Dedifferentiated amniotic fluid mesenchymal stem cell (primary cell): Measurements from ENCODE around the gene CD164L2.

Experiments
- DNase-seq: peaks from one replicate; pipeline ENCODE4 v3.0.0-alpha.2; 2016; ENCODE audit errors: extremely low spot score

The CD164L2 gene

DNA sequence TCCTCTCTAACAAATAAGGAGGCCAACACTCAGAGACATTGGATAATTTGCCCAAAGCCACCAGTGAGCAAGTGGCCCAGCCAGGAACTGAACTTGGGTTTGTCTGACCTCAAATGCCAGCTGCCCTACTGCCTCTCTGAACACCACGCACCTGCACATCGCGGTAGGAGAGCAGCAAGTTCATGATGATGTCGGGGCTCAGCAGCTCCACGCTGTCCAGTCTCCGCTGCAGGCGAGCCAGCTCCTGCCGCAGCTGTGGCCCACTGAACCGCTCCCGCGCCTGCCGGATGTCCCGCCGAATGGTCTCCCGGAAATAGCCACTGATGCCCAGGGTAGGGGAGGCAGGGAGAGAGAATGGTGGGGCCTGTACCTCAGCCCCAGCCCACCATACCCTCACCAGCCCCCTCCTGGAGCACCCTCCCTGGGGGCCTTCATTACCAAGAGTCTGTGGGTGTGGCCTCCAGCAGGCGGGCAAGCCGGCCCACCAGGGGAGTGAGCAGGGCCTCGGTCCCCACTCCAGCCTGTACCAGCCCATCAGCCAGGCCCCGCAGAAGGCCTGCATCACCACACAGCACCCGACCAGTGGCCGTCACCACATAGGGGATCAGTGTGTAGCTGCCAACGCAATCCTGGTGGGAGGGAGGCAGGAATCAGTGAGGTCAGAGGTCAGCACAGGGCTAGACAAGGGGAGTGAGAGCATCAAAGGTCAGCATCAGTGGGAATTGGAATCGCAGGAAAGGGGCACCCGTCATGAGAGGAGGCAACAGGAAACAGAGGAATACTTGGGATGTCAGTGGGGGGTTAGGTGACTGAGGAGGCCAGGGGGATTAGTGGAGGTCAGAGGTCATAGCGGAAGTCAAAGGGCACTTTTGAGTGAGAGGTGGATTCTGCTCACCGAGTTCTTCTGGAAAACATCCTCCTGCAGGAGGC lies 19.1 kb downstream of the CD164L2 start:
- DNase-seq, result no peak

DNA sequence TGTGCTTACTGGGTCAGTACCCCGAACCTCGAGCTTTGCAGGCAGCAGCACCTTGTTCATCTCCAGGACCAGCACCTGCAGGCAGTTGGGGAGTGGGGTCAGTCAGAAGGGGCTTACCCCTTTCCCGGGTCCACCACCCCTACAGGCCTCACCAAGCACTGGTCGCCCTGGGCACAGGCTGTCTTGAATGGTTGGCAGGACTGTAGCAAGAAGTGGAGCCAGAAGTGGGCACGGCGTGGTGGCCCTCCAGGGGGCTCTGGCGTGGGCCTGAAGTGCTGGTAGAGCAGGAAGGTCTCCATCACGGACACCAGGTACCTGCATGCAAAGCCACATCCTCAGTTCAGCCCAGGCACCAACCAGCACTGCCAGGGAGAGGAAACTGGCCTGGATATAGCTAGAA lies 21.6 kb downstream of the CD164L2 start:
- DNase-seq, result no peak

DNA sequence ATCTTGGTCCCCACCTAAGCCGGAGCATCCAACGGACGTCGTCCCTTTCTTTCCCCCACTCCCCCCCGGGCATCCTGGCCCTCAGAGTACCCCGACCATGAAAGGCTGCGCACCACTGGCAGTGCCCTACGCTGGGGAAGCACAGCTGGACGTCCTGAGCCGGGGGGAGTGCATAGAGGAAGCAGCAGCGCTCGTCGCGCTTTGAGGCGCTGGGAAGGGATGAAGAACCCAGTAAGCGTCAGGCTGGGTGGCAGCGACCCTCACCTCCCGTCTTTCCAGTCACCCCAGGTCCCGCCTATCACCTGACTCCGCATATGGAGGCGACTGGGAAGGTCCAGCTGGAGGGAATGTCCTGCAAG lies 22.1 kb downstream of the CD164L2 start:
- DNase-seq, result no peak

DNA sequence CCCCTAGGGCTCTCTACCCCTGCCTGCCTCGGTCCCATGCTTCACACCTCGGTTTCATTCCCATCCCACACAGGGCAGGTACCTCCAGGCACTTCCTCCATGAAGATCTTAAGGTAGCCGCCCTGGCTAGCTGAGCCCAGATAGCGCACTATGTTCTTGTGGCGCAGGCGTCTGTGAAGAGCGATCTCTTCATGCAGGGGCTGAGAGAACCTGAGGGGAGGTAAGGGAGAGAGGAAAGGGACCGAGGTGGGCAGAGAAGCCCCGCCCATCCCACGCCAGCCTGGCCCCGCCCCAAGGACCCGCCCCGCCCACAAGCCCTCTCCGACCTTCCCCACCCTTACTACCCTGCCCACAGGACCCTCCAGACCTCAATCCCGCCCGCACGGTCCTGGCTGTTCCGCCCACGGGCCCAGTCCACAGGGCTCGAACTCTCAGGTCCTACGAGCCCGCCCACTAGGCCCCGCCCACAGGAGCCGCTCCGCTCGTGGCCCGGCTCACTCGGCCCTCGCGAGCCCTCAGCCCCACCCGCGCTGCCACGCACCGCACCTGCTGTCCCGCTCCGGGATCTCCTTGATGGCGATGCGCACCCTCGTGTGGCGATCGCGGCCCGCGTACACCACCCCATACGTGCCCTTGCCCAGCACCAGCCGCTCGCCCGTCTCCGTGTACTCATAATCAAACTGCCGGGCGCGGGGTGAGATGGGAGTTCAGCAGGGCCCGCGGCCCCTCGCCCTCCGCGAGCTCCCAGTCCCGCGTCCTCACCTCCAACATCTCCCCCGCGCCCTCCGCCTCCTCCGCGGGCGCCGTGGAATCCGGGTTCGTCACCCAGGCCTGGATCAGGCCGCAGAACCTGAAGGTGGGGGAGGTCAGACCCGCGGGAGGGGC lies 22.7 kb downstream of the CD164L2 start:
- DNase-seq, result no peak

DNA sequence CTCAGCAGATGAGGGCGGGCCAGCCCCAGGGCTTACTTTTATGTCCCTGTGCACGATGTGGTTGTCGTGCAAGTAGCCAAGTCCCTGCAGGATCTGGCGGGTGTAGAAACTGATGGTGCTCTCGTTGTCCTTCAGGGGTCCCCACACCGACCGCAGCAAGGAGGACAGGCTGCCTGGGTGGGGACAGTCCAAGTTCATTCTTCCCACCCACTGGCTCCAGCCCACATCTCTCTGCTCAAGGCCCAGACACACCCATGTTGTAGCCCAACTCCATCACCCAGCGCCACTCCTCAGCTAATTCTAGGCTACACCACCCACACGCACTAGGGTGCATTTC lies 23.3 kb downstream of the CD164L2 start:
- DNase-seq, result no peak

DNA sequence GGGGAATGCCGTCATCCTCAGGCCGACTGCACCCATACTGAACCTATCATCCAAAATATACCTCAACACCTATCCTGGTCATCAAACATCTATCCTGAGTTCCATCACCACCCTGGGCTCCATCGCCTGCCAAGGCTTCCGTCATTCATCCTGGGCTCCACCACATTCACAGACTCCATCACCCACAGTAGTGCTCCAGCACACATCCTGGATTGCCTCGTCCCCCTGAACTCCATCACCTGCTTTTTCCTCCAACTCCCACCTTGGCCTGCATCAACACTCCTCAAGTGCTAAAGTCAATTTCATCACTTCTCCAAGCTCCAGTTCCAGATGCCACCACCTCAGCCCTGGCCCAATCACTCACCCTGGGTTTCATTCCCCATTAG lies 24.2 kb downstream of the CD164L2 start:
- no peak for DNase-seq

DNA sequence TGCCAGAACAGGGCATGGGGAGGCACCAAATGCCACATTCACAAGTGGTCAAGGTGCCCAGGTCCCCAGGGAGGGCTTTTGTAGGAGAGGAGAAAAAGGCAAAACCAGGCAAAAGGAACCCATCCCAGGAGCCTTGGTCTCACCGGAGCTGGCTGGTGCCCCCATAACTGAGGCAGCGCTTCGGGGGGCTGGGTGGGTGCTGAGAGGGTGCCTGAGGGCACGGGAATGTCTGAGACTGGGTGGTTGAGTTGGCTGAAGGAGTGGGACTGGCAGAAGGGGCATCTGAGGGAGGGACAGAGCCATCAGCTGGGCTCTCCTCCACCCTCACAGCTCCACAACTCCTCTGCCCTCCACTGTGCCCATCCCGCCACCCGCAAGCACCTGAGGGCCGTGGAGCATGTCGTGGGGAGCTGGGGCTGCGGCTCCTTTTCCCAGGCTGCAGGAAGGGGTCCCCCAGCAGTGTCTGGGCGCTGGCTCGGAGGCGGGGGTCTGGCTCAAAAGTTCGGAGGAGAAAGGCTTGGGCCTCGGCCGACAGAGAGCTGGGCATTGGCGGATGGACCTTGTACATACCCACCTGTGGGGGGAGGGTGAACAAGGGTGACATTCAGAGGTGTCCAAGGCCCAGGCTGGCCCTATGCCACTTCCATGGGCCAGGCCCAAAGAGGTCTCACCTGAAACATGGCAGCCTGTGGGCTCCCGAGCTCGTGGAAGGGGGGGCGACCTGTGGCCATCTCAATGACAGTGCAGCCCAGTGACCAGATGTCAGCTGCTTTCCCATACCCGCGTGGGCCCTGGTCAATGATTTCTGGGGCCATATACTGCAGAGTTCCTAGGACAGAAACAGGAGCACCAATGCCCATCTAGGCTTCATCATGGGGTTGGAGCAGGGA lies 24.9 kb downstream of the CD164L2 start:
- no peak for DNase-seq

DNA sequence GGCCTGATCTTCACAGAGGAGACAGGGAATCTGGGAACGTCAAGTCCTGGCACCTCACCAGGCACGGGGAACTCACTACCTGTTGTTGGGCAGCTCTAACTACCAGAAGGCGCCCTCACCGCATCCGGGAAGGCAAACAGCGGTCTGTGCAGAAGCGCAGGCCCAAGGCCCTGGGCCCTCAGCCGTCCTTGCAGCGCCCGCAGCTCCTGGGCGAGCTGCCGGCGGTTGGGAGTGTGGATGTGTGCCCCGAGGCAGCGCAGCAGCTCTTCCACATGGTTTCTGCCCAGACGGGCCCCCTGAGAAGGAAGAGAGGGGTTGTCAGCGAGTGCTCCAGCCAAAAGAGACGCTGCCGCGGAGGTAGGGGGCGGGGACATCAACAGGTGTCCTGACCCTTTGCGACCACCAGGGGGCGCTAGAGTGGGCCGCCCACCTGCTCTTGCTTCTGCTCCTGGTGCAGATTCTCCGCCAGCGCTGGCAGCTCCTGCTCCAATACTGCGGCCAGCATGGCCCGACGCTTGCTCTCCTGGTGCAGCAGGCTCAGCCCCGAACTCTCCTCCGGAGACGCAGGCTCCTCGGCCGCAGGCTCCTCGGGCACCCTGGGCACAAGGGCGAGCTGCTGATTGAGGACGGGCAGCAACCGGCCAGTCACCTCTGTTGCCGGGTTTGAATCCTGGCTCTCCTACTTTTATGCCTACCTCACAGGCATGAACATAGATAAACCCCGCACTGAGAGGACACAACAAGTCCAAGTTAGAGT lies 25.7 kb downstream of the CD164L2 start:
- DNase-seq, result no peak

DNA sequence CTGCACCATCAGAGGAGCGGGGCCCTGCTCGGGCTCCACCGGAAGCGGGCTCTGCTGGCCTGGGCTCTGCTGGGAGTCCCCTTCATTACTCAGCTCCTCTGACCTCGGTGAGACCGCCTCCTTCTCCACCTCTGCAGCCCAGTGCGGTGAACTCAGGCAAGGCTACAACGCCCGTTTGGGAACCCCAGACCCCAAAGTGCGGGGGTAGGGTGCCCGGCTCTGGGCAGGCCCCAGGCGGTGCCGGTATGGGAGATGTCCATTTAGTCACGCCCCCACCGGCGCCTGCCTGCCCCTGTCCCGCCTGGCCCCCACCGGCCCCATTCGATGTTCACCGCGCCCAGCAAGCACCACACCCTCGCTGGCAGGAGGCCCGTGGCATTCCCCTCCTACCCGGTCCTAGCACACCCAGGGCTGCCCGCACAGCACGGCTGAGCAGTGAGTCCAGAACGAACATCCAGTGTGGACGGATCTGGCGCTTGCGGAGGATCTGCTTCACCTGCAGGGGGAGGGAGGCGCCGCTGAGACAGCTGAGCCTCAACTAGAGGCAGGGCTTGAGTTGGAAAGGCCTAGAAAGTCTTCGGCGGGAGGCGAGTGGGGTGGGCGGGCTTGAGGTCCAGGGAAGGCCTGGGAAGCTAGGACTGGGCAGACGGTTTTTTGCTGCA lies 26.4 kb downstream of the CD164L2 start:
- DNase-seq, result no peak

DNA sequence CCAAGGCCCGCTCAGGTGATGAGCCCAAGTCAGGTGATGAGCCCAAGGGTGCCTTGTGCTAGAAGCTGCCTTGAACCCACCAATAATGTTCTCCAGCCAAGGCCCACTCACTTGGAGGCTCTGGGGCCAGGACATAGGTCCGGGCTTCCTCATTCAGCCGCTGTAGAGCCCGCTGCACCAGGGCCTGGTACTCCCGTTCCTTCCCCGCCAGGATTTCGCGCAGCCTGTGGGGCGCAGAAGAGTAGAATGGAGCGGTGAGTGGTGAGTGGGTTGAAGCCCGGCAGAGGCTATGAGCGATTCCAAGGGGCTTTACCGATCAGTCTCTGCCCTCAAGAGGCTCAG lies 26.9 kb downstream of the CD164L2 start:
- DNase-seq, result no peak

DNA sequence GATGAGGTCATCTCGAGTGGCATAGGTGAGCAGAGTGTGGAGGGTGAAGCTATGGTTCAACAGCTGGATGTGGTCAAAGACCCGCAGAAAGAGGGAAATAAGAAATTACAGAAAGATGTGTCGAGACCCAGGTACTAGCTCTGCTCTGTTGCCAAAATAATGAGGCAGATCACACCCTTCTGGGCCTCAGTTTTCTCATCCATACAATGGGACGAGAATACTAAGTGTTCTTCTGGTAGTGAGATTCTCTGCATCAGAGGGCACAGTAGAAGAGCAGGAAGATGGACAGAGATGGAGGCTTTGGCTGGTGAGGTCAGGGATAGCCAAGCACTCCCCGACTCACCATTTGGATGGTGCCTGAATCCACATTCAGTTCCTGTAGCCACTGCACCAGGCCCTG lies 27.4 kb downstream of the CD164L2 start:
- DNase-seq, result no peak

DNA sequence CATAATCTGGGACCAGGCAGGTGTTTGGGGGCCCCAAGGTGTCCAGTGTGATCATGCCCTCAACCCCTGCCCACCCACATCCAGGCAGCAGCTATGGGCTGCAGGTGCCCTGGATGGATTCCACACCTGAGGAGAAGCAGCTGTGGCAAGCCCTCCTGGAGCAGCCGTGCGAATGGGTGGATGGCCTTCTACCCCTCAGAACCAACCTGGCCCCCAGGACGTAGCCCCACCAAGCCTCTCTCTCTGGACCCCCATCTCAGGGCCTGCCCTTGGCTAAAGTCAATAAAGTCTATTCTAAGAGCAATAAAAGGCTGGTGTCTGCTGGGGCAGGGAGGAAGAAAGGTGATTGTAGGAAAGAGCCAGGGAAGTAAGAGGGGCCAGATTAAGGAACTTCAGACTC lies 29.5 kb downstream of the CD164L2 start:
- DNase-seq, result no peak

DNA sequence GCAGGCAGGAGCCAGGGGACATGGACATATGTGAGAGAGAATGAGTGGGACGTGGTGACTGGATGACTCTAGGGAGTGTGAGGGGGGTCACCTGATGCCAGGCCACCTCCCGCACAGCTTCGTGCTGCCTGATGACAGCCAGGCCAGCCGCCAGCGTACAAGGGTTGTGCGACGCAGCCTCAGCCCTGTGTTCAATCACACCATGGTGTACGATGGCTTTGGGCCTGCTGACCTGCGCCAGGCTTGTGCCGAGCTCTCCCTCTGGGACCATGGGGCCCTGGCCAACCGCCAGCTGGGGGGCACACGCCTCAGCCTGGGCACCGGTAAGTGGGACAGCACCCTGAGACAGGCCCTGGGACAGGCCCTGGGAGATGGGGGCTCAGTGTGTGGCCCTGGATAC lies 30.0 kb downstream of the CD164L2 start:
- no peak for DNase-seq

DNA sequence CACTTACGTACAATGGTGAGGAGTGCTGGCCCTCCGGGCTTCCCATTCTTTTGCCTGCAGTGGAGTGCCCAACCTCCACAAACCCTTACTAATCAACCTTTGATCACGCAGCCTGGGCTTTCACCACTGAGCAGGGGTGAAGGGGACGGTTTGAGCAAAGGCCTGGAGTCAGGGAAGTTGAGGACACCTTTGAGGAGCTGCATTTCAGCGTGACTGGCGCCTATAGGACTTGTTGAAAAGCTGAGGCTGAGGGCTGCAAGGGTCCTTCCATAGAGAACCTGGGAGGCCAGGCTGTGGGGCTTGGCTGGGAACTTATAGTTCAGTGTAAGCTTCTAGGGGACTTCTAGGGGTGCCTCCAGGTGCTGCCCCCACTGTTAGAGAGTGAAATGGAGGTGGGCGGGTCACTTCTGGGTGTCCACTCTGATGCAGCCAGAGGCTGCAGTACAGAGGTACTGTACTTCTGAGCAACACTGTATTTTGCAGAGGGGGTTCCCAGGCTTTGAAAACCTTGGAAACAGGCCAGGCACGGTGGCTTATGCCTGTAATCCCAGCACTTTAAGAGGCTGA lies 31.5 kb downstream of the CD164L2 start:
- no peak for DNase-seq

DNA sequence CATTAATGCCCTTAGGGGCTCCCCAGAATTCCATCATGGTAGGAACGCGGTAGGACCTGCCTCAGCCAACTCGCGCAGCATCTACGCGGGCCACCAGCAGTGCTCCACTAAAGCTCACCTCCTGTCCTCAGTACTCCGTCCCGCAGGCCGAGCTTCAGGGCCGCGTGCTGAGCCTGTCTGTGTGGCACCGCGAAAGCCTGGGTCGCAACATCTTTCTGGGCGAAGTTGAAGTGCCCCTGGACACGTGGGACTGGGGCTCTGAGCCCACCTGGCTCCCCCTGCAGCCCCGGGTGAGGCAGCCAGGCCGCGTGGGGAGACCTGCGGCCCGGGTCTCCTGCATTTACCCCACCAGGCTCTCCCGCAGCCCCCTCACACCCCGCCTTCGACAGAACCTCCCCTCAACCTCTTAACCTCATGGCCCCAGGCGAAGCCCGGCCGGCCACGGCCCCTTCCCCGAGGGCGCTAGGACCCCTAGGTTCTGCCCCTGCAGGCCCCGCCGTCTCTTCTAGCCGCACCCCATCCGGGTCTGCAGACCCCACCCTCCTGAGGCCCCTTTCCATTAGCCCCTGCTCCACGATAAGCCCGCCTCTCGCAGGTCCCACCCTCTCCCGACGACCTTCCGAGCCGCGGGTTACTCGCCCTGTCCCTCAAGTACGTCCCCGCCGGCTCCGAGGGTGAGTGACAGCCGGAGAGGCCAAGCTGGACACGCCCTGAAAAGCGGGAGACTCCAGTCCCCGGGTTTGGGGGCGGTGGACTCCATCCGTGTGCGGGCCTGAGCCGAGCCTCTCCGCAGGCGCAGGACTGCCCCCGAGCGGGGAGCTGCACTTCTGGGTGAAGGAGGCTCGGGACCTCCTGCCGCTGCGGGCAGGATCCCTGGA lies 32.2 kb downstream of the CD164L2 start:
- no peak for DNase-seq

DNA sequence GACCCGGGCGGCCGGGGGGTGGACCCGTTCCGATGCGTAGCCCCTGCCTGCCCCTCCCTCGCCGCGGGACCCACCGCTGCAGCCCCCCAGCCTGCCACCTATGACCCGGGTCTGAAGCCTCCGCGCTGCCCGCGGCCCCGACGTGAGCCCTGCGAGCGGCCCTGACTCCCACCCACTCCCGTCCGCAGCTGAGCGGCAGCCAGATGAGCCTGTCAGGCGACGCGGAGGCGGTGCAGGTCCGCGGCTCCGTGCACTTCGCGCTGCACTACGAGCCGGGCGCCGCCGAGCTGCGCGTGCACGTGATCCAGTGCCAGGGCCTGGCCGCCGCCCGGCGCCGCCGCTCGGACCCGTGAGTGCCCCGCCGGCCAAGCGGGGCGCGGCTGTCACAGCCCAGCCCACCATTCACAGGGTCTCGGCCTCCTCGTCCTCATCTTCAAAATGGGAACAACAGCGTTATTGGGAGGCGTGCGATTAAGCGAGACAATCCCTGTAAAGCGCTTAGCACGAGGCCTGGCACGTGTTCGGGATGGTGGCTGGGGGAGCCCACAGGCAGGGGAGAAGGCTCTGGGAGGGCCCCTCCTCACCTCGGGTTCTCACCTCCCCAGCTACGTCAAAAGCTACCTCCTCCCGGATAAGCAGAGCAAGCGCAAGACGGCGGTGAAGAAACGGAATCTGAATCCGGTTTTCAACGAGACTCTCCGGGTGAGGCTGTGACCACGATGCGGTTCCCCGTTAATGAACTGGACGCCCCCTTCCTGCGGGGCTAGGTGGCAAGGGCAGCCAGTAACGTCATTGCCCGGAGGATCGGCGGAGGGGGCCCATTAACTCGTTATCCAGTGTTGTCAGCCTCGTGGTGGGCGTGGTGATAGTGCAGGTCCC lies 33.1 kb downstream of the CD164L2 start:
- DNase-seq, result no peak

DNA sequence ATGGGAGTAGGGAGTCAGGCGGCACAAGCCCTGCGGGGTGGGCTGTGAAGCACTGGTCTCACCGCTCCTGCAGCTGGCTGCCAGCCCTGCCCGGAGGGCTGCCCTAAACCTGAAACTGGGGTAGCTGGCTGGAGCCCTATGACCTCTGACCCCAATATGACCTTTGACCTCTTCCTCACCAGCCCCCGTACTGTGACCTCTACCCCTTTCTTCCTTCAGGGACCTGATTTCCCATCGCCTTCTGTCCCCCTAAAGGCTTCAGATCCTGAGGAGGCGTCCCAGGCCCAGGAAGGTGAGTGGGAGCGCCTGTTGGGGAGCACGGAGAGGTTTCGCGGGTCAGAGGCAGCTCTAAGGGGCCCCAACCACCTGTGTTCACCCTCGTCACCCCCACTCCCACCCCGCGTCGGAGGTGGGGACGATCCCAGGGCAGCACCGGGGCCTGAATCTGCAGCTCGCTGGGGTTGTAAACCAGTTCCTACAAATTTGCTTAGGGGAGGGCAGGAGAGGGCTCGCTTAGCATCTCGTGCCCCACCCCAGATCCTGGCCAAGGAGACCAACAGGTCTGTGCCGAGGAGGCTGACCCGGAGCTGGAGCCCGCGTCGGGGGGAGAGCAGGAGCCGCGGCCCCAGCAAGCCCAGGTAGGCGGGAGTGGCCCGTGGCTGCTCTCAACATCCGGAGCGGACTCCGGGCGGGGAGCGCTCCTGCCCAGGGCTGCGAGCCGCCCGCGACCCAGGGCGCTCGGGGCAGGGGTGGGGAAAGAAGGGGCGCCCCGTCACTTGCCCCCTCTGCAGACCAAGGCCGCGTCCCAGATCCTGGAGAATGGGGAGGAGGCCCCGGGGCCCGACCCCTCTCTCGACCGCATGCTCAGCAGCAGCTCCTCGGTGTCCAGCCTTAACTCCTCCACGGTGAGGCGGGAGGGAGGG lies 34.0 kb downstream of the CD164L2 start:
- DNase-seq, result no peak
